GM13976 (cell line): ENCODE results near the gene MS4A10.
"Not testable (repeated sequence)": the region's sequence is repeated elsewhere in the genome, so short reads cannot be mapped to it uniquely, and the experiment has no call there.

Experiments
- DNase-seq: peaks from one replicate; pipeline ENCODE4 v3.0.0; 2012; ENCODE audit warnings: low spot score
- CTCF ChIP-seq: IDR thresholded peaks from 2 replicates; pipeline ENCODE4 v1.5.1; 2012; ENCODE audit warnings: borderline replicate concordance, mild to moderate bottlenecking; ENCODE audit not compliant: insufficient read depth; ENCODE audit errors: extremely low read depth, missing control alignments, control extremely low read depth
- in situ Hi-C: fragments of 300-500 bp; cut with MboI; formaldehyde crosslinking; loops from one replicate; pipeline ENCODE4 v1.12.0; 2022; ENCODE audit warnings: low sequenced_read_pairs, mixed read lengths, inconsistent platforms; ENCODE audit not compliant: unreplicated experiment

Gene MS4A10

GRCh38 chr11:60756307-60757032 lies 28.7 kb upstream of the MS4A10 start, which contains the start of gene MS4A15:
Gene MS4A15 (plus strand): TSS chr11:60756867. CDS start chr11:60763734, 6,867 bp downstream.
- in situ Hi-C loops, result no loop called here
- peak; percentile 56 for DNase-seq
- peak; percentile 31 for TF ChIP-seq CTCF

GRCh38 chr11:60757231-60757800 lies 27.8 kb upstream of the MS4A10 start:
- in situ Hi-C loops, result no loop called here
- no peak for TF ChIP-seq CTCF

DNA sequence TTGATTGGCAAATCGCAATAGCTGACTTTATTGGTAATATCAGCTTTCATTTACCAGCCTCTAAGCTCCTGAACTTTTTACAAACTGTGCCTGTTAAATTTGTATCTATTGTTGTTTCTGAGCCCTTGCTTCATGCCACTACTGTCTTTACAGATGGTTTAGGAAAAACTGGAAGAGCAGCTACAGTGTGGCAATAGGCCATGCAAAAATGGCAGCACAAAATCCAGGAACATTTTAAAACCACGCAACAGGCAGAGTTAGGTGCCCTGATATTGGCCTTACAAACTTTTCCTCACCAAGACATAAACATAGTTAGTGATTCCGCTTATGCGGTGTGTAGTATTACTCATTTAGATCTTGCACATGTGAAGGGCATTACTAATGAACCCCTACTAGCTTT lies 26.5 kb upstream of the MS4A10 start:
- in situ Hi-C loops, DNase-seq: not testable (repeated sequence)

More at GRCh38 chr11:60757231-60757800, 27.8 kb upstream of the MS4A10 start:
- DNase-seq, result no peak

DNA sequence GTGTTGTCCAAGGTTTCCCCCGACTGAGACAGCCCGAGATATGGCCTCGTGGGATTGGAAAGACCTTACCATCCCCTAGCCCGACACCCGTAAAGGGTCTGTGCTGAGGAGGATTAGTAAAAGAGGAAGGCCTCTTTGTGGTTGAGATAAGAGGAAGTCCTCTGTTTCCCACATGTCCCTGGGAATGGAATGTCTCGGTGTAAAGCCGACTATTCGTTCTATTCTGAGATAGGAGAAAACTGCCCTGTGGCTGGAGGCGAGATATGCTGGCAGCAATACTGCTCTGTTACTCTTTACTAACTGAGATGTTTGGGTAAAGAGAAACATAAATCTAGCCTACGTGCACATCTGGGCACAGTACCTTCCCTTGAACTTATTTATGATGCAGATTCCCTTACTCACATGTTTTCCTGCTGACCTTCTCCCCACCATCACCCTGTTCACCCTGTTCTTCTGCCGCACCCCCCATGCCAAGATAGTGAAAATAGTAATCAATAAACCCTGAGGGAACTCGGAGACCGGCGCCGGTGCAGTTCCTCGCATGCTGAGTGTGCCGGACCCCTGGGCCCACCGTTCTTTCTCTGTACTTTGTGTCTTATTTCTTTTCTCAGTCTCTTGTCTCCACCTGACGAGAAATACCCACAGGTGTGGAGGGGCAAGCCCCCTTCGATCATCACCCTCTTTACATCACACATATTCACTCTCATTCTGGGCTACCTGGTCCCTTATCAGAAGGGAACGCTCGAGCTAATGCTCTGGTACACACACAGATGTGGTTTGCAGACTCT lies 25.5 kb upstream of the MS4A10 start:
- in situ Hi-C loops, DNase-seq: not testable (repeated sequence)

GRCh38 chr11:60761436-60762190 lies 23.5 kb upstream of the MS4A10 start:
- no peak for DNase-seq
- TF ChIP-seq CTCF, result no peak
- in situ Hi-C loops, result no loop called here

- in situ Hi-C loops, result no loop called here
- DNase-seq, result peak; percentile 70
- peak; percentile 30 for TF ChIP-seq CTCF
These were observed 22.1 kb upstream of the MS4A10 start for GRCh38 chr11:60762851-60763691.
